ENCODE measurements around the gene NHLH1. TPM values are rescaled to one million over a fixed set of nuclear protein-coding genes. Genes with fewer than 3 reads are reported as not detected.

NHLH1 gene
- total RNA-seq, 1 experiment from 2014 or later = 0.70 TPM

DNA sequence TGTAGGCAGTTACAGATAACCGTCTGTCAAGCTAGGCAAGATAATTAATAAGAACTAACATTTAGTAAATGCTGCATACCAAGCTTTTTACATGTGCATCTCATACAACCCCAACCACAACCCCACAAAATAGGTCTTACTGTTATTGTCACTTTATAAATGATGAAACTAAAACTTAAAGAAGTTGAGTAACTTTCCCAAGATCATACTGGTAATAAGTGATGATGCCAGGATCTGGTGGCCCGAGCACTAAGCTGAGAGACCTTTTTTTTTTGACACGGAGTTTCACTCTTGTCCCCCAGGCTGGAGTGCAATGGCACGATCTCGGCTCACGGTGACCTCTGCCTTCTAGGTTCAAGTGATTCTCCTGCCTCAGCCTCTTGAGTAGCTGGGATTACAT, 21.9 kb upstream of the NHLH1 start:
- TF ChIP-seq, protein P1, sequence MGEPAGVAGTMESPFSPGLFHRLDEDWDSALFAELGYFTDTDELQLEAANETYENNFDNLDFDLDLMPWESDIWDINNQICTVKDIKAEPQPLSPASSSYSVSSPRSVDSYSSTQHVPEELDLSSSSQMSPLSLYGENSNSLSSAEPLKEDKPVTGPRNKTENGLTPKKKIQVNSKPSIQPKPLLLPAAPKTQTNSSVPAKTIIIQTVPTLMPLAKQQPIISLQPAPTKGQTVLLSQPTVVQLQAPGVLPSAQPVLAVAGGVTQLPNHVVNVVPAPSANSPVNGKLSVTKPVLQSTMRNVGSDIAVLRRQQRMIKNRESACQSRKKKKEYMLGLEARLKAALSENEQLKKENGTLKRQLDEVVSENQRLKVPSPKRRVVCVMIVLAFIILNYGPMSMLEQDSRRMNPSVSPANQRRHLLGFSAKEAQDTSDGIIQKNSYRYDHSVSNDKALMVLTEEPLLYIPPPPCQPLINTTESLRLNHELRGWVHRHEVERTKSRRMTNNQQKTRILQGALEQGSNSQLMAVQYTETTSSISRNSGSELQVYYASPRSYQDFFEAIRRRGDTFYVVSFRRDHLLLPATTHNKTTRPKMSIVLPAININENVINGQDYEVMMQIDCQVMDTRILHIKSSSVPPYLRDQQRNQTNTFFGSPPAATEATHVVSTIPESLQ (CRISPR knock-in tag; IDR thresholded peaks at IDR 0.05) = no peak
- TF ChIP-seq, protein P2, sequence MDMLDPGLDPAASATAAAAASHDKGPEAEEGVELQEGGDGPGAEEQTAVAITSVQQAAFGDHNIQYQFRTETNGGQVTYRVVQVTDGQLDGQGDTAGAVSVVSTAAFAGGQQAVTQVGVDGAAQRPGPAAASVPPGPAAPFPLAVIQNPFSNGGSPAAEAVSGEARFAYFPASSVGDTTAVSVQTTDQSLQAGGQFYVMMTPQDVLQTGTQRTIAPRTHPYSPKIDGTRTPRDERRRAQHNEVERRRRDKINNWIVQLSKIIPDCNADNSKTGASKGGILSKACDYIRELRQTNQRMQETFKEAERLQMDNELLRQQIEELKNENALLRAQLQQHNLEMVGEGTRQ (CRISPR knock-in tag; IDR thresholded peaks at IDR 0.05) = no peak
- no peak for TF ChIP-seq NR3C1 (CRISPR knock-in tag; conservative IDR thresholded peaks at IDR 0.05; ENCODE audit: low read depth)
- TF ChIP-seq ATF1 (CRISPR knock-in tag; IDR thresholded peaks at IDR 0.05) = no peak
- no peak for TF ChIP-seq SP1 (CRISPR knock-in tag; conservative IDR thresholded peaks at IDR 0.05)
- no peak for TF ChIP-seq TP53 (CRISPR knock-in tag; IDR thresholded peaks at IDR 0.05)
- TF ChIP-seq, protein P3, sequence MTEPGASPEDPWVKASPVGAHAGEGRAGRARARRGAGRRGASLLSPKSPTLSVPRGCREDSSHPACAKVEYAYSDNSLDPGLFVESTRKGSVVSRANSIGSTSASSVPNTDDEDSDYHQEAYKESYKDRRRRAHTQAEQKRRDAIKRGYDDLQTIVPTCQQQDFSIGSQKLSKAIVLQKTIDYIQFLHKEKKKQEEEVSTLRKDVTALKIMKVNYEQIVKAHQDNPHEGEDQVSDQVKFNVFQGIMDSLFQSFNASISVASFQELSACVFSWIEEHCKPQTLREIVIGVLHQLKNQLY (CRISPR knock-in tag; IDR thresholded peaks at IDR 0.05) = no peak
- no peak for TF ChIP-seq NFATC4 (CRISPR knock-in tag; IDR thresholded peaks at IDR 0.05)
- TF ChIP-seq, protein P4, sequence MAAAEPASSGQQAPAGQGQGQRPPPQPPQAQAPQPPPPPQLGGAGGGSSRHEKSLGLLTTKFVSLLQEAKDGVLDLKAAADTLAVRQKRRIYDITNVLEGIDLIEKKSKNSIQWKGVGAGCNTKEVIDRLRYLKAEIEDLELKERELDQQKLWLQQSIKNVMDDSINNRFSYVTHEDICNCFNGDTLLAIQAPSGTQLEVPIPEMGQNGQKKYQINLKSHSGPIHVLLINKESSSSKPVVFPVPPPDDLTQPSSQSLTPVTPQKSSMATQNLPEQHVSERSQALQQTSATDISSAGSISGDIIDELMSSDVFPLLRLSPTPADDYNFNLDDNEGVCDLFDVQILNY (CRISPR knock-in tag; IDR thresholded peaks at IDR 0.05) = no peak
- no peak for TF ChIP-seq FOXP1 (CRISPR knock-in tag; IDR thresholded peaks at IDR 0.05; ENCODE audit: borderline replicate concordance)
- TF ChIP-seq, protein P5, sequence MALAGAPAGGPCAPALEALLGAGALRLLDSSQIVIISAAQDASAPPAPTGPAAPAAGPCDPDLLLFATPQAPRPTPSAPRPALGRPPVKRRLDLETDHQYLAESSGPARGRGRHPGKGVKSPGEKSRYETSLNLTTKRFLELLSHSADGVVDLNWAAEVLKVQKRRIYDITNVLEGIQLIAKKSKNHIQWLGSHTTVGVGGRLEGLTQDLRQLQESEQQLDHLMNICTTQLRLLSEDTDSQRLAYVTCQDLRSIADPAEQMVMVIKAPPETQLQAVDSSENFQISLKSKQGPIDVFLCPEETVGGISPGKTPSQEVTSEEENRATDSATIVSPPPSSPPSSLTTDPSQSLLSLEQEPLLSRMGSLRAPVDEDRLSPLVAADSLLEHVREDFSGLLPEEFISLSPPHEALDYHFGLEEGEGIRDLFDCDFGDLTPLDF (CRISPR knock-in tag; IDR thresholded peaks at IDR 0.05) = no peak
- TF ChIP-seq CREB1 (CRISPR knock-in tag; IDR thresholded peaks at IDR 0.05) = no peak
- no peak for TF ChIP-seq ZNF121 (CRISPR knock-in tag; IDR thresholded peaks at IDR 0.05)
- no peak for TF ChIP-seq ESRRA (CRISPR knock-in tag; IDR thresholded peaks at IDR 0.05; ENCODE audit: borderline replicate concordance)
- TF ChIP-seq FOXJ3 (CRISPR knock-in tag; IDR thresholded peaks at IDR 0.05; ENCODE audit: borderline replicate concordance) = no peak
- no peak for TF ChIP-seq ZNF396 (CRISPR knock-in tag; IDR thresholded peaks at IDR 0.05; ENCODE audit: borderline replicate concordance)
- TF ChIP-seq, protein P6, sequence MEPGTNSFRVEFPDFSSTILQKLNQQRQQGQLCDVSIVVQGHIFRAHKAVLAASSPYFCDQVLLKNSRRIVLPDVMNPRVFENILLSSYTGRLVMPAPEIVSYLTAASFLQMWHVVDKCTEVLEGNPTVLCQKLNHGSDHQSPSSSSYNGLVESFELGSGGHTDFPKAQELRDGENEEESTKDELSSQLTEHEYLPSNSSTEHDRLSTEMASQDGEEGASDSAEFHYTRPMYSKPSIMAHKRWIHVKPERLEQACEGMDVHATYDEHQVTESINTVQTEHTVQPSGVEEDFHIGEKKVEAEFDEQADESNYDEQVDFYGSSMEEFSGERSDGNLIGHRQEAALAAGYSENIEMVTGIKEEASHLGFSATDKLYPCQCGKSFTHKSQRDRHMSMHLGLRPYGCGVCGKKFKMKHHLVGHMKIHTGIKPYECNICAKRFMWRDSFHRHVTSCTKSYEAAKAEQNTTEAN (CRISPR knock-in tag; IDR thresholded peaks at IDR 0.05) = no peak
- peak overlapping the region; percentile 100 for H3K4me3 Mint-ChIP-seq
- DNase-seq (ENCODE audit: low spot score) (no peak), ATAC-seq (no peak)
- H3K4me1 Mint-ChIP-seq = peaks cover 26% of the 10 kb centered on the region
- POLR2A ChIA-PET = interaction anchor here (0.6 to 1.1 kb wide), 2 partner anchors 30 to 164 kb away, joined by 3 read pairs; no protein-coding TSS in a partner anchor
- H3K9me3 Mint-ChIP-seq = no peaks in the 10 kb centered on the region
- peak overlapping the region; percentile 41; the same call in 1 of the 2 replicates for H3K27ac Mint-ChIP-seq
- no peaks in the 10 kb centered on the region for H3K27me3 Mint-ChIP-seq (ENCODE audit: low read depth)
- H3K36me3 Mint-ChIP-seq = peaks cover 27% of the 10 kb centered on the region
- CTCF ChIA-PET = interaction anchor here (1.0 to 2.7 kb wide), 4 partner anchors 9 to 53 kb away, joined by 4 to 8 read pairs (median 7); no protein-coding TSS in a partner anchor

DNA sequence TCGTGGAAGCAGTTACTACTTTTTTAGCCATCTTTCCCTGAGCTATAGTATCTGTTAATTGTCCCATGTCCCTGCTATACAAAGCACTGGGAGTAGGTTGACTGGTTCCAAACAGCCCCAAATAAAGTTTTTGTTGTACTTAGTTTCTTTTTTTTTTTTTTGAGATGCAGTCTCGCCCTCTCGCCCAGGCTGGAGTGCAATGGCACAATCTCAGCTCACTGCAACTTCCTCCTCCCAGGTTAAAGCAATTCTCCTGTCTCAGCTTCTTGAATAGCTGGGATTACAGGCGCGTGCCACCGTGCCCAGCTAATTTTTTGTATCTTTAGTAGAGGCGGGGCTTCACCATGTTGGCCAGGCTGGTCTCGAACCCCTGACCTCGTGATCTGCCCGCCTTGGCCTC, 20.4 kb upstream of the NHLH1 start:
- H3K36me3 Mint-ChIP-seq = peaks cover 37% of the 10 kb centered on the region
- POLR2A ChIA-PET = interaction anchor here (0.7 kb wide), 1 partner anchor 10 kb away, joined by 3 read pairs; no protein-coding TSS in a partner anchor
- H3K27ac Mint-ChIP-seq = no peak overlapping the region
- ATAC-seq (no peak), DNase-seq (ENCODE audit: low spot score) (no peak)
- no peak overlapping the region for H3K4me3 Mint-ChIP-seq
- no peaks in the 10 kb centered on the region for H3K27me3 Mint-ChIP-seq (ENCODE audit: low read depth)
- H3K4me1 Mint-ChIP-seq = peaks cover 17% of the 10 kb centered on the region
- no peaks in the 10 kb centered on the region for H3K9me3 Mint-ChIP-seq
- CTCF ChIA-PET = interaction anchor here (1.6 kb wide), 1 partner anchor 8 kb away, joined by 4 read pairs; no protein-coding TSS in a partner anchor
- TF ChIP-seq, protein P7, sequence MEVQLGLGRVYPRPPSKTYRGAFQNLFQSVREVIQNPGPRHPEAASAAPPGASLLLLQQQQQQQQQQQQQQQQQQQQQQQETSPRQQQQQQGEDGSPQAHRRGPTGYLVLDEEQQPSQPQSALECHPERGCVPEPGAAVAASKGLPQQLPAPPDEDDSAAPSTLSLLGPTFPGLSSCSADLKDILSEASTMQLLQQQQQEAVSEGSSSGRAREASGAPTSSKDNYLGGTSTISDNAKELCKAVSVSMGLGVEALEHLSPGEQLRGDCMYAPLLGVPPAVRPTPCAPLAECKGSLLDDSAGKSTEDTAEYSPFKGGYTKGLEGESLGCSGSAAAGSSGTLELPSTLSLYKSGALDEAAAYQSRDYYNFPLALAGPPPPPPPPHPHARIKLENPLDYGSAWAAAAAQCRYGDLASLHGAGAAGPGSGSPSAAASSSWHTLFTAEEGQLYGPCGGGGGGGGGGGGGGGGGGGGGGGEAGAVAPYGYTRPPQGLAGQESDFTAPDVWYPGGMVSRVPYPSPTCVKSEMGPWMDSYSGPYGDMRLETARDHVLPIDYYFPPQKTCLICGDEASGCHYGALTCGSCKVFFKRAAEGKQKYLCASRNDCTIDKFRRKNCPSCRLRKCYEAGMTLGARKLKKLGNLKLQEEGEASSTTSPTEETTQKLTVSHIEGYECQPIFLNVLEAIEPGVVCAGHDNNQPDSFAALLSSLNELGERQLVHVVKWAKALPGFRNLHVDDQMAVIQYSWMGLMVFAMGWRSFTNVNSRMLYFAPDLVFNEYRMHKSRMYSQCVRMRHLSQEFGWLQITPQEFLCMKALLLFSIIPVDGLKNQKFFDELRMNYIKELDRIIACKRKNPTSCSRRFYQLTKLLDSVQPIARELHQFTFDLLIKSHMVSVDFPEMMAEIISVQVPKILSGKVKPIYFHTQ (CRISPR knock-in tag; IDR thresholded peaks at IDR 0.05) = no peak
- TF ChIP-seq NFYB (CRISPR knock-in tag; conservative IDR thresholded peaks at IDR 0.05; ENCODE audit: low read depth) (no peak), NR1H2 (CRISPR knock-in tag; IDR thresholded peaks at IDR 0.05) (no peak)
- TF ChIP-seq, protein P8, sequence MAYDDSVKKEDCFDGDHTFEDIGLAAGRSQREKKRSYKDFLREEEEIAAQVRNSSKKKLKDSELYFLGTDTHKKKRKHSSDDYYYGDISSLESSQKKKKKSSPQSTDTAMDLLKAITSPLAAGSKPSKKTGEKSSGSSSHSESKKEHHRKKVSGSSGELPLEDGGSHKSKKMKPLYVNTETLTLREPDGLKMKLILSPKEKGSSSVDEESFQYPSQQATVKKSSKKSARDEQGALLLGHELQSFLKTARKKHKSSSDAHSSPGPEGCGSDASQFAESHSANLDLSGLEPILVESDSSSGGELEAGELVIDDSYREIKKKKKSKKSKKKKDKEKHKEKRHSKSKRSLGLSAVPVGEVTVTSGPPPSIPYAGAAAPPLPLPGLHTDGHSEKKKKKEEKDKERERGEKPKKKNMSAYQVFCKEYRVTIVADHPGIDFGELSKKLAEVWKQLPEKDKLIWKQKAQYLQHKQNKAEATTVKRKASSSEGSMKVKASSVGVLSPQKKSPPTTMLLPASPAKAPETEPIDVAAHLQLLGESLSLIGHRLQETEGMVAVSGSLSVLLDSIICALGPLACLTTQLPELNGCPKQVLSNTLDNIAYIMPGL (CRISPR knock-in tag; IDR thresholded peaks at IDR 0.05) = no peak
- TF ChIP-seq, protein P4 (CRISPR knock-in tag; IDR thresholded peaks at IDR 0.05) = no peak

All from WTC11 (cell line).